GM18526 (cell line): Measurements from ENCODE around the gene CCS.

Source experiments
- POLR2A ChIP-seq: IDR thresholded peaks from 3 replicates; pipeline ENCODE4 v1.6.1; 2011; ENCODE audit not compliant: insufficient read length; ENCODE audit errors: extremely low read depth

CCS gene

DNA sequence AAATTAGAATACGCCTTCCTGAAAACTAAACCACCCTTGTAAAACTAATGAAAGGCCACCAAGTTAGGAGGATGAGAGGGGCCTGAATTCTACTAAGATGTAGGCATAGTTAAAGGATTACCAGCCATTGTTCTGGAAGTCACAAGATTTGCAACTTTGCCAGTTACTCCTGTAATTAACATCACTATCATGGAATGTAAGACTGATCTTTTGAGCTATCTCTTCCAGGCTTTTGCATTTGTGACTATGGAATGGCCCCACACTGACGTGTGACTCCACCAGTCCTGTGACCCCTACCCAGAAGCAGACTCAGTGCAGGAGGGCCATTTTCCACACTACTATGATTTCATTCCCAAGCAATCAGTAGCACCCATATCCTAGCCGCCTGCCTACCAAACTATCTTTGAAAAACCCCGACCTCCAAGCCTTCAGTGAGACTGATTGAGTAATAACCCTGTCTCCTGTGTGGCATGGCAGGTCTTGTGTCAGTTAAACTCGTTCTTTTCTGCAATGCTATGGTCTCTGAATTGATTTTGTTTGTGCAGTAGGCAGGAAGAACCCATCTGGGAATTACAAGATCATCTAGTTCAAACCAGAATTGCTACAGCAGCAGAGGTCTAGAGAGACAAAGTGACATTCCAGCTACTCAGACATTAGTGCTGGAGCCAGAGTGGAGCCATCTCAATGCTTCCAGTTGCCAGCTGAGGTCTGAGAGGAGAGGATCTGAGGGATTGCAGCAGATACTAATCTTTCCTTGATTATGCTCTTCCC is 22.7 kb upstream of the CCS start:
- no peak for TF ChIP-seq POLR2A

- TF ChIP-seq POLR2A, result no peak
Measured at GRCh38 chr11:66570850-66571180, 22.2 kb upstream of the CCS start.

- no peak for TF ChIP-seq POLR2A
Measured at GRCh38 chr11:66579017-66579606, 13.9 kb upstream of the CCS start.

DNA sequence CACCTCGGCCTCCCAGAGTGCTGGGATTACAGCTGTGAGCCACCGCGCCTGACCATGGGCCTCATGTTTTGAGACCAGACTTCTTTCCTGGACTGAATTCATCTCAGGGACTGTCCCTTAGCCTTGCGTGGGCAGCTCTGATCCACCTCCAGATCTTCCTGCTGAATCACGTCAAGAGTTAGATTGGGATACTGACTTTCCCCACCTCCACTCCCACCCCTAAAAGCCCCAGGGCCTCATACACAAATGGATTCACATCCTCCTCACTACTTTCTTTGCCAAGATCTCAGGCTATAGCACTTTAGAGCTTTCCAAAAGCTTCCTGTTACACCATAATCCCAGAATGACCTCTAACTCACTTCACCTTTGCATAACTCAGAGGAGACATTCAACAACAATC is 12.2 kb upstream of the CCS start:
- TF ChIP-seq POLR2A, result no peak

GRCh38 chr11:66581261-66581660 is 11.7 kb upstream of the CCS start:
- no peak for TF ChIP-seq POLR2A

DNA sequence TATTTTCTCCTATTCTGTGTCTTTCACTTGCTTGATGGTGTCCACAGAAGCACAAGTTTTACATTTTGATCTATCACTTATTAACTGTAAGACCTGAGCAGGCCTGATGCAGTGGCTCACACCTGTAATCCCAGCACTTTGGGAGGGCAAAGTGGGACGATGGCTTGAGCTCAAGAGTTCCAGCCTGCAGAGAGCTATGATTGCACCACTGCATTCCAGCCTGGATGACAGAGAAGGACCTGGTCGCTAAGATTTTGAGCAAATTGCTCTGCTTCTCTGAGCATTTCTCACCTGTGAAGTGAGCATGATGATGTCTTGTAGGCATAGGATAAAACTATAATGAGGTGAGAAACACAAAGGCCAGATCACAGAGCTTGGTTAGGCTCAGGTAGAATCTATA is 6.8 kb upstream of the CCS start:
- no peak for TF ChIP-seq POLR2A

GRCh38 chr11:66589996-66590675 is 2.8 kb upstream of the CCS start:
- TF ChIP-seq POLR2A, result no peak

- TF ChIP-seq POLR2A, result no peak
Measured at GRCh38 chr11:66591175-66591574, 1.8 kb upstream of the CCS start.

GRCh38 chr11:66593303-66593635 is 284 bp downstream of the CCS start:
- no peak for TF ChIP-seq POLR2A

- TF ChIP-seq POLR2A, result no peak
Measured at GRCh38 chr11:66593650-66594049, 665 bp downstream of the CCS start.

DNA sequence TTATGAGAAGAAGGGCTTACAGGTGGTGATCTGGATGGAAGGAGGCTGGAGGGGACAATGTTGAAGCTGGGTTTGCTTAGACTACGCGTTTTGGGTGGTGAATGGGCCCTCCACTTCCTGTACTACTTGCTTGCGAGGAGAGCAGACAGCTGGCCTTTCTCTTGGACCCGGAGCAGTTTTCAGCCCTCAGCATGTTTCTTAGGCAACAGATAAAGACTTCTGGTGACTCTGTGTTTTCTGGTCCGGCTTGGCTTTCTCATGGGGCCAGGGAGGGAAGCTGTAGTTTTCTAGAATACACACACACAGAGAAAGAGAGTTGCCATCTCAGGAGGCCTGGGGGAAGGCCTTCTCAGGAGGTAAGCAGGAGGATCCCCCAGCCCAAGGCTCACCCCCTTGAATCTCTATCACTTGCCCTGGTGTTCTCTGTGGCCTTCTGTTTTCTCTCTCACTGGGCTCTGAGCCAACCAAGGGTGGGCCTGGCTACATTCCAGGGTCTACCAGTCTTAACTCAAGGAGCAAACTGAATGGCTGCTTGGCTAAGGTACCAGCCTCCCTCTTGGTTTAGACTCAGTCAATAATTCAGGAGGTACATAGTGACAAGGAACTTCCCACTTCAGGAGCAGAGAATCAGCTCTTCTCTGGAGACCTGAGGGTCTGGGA is 2.4 kb downstream of the CCS start:
- TF ChIP-seq POLR2A, result no peak

- TF ChIP-seq POLR2A, result no peak
Measured at GRCh38 chr11:66598993-66599392, 6.0 kb downstream of the CCS start.

DNA sequence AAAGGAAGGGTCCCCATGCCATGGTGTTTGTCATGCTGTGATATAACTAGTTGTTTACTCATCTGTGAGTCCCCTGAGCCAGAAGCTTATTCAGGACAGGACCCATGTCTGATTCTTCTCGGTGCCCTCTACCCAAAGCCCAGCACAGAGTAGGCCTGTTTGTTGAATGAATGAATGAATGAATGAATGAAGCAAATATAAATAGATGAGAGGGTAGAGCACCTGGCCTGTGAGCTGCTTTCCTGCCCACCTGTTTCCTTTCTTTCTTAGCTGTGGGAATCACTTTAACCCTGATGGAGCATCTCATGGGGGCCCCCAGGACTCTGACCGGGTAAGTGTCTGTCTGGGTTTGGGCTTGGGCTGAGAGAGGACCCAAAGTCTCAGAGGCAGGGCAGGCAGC is 7.2 kb downstream of the CCS start:
- no peak for TF ChIP-seq POLR2A

DNA sequence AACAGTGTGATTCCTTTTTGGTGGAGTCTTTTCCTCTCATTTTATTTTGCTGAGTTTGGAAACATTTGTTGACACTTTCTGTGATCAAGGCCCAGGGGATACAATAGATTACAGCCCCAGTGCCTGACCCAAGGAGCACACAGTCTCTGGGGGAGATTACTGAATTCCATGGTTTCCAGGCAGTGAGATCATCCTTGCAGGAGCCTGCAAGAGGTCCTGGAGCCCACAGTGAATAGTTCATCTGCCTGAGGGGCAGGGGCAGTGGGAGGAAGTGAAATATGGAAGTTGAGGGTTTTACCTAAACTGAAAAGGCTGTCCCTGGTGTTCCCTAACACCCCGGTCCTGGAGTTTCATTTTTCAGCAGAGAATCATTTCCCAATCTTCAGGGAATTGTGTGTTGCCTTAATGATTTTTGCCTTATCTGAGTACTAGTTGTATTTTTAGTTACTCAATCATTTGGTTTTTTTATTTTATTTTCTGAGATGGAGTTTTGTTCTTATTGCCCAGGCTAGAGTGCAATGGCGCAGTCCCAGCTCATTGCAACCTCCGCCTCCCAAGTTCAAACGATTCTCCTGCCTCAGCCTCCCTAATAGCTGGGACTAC is 7.7 kb downstream of the CCS start:
- no peak for TF ChIP-seq POLR2A

GRCh38 chr11:66603072-66603471 is 10.1 kb downstream of the CCS start:
- TF ChIP-seq POLR2A, result no peak

DNA sequence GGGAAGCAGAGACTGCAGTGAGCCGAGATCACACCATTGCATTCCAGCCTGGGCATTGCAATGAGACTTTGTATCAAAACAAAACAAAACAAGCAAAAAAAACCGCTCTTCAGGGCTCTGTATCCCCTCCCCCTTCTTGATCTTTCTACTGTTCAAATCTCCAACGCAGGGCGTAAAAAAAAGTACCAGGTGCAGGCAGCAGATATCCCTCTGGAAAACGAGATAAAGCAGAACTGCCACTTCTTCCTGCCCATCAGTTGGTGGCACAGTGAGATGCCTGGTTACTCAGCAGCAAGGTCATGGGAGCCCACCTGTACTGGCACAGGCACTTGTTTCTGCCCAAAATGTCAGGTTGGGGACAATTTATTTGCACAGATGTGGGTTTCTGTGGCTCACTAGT is 11.2 kb downstream of the CCS start:
- no peak for TF ChIP-seq POLR2A

DNA sequence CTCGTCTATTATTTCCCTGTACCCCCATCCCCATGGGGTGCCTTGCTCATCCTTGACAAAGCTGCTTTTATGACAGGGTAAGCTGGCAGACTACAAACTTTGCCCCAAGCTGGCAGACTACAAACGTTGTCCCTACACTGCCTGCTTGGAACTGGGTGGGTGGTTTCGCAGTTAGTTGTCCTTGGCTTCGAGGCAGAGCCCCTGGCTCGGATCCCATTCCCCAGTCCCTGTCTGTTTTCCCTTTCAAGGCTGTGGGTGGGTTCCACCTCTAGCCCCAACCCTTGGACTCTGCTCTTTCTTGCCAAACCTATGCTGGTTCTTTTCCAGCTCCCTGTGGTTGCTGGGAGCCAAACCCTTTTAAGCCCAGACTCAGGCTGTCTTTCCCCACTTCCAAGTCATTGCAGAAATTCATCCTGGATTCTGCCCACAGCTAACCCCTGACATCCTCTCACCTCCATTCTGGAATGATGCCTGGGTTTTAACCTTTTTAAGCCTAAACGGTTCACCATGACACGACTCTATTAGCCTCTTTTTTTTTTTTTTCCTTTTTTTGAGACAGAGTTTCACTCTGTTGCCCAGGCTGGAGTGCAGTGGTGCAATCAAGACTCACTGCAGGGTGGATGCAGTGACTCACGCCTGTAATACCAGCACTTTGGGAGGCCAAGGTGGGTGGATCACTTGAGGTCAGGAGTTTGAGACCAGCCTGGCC is 14.3 kb downstream of the CCS start:
- no peak for TF ChIP-seq POLR2A
